ENCODE data around the gene MCF2L.
"Not testable (repeated sequence)": the region's sequence is repeated elsewhere in the genome, so short reads cannot be mapped to it uniquely, and the experiment has no call there.

Gene MCF2L

GRCh38 chr13:113112475-113112874 is 143.5 kb downstream of the MCF2L start:
- not testable (repeated sequence) for DNase-seq (ENCODE audit: low read depth in 2 of 2)

GRCh38 chr13:113112893-113113845 is 144.2 kb downstream of the MCF2L start:
- DNase-seq (ENCODE audit: low read depth in 2 of 2) = no peak

GRCh38 chr13:113113846-113114271 is 144.8 kb downstream of the MCF2L start:
- no peak for DNase-seq (ENCODE audit: low read depth in 2 of 2)

GRCh38 chr13:113114511-113115362 is 145.7 kb downstream of the MCF2L start:
- no peak for DNase-seq (ENCODE audit: low read depth in 2 of 2)

- no peak for DNase-seq (ENCODE audit: low read depth in 2 of 2)
These were observed 146.6 kb downstream of the MCF2L start for GRCh38 chr13:113115363-113116205.

GRCh38 chr13:113116206-113116800 is 147.3 kb downstream of the MCF2L start:
- no peak for DNase-seq (ENCODE audit: low read depth in 2 of 2)

GRCh38 chr13:113116871-113117271 is 147.9 kb downstream of the MCF2L start:
- DNase-seq (ENCODE audit: low read depth in 2 of 2) = no peak

GRCh38 chr13:113117335-113117872 is 148.4 kb downstream of the MCF2L start:
- no peak for DNase-seq (ENCODE audit: low read depth in 2 of 2)

GRCh38 chr13:113117911-113118260 is 148.9 kb downstream of the MCF2L start:
- no peak for DNase-seq (ENCODE audit: low read depth in 2 of 2)

- DNase-seq (ENCODE audit: low read depth in 2 of 2) = no peak
These were observed 149.4 kb downstream of the MCF2L start for GRCh38 chr13:113118261-113119021.

- no peak for DNase-seq (ENCODE audit: low read depth in 2 of 2)
These were observed 150.3 kb downstream of the MCF2L start for GRCh38 chr13:113119166-113119821.

GRCh38 chr13:113119822-113120189 is 150.8 kb downstream of the MCF2L start:
- DNase-seq (ENCODE audit: low read depth in 2 of 2) = no peak

GRCh38 chr13:113120300-113121182 is 151.5 kb downstream of the MCF2L start:
- no peak for DNase-seq (ENCODE audit: low read depth in 2 of 2)

- no peak for DNase-seq (ENCODE audit: low read depth in 2 of 2)
These were observed 152.3 kb downstream of the MCF2L start for GRCh38 chr13:113121183-113121927.

- DNase-seq (ENCODE audit: low read depth in 2 of 2) = no peak
These were observed 153.0 kb downstream of the MCF2L start for GRCh38 chr13:113121928-113122471.

GRCh38 chr13:113122550-113123225 is 153.7 kb downstream of the MCF2L start, which contains the start of gene F10:
TSS of gene F10 (plus strand) at chr13:113122799. CDS start at chr13:113122856, 57 bp downstream.
- no peak for DNase-seq (ENCODE audit: low read depth in 2 of 2)

Measured in stimulated activated CD8-positive, alpha-beta memory T cell treated with anti-CD3 and anti-CD28 coated beads, Interleukin-7, amount 100 ng/mL, for 1 hour (primary cell).